Breast epithelium (tissue), 4 donors: ENCODE results near the gene ELAC2. TPM values are rescaled to one million over a fixed set of nuclear protein-coding genes. Genes with fewer than 3 reads are reported as not detected.

Experiments
- DNase-seq, 2 donors: peaks; one replicate each; pipeline ENCODE4 v3.0.0-alpha.2; 2019; ENCODE audit warnings: low spot score in 2 of 2
- H3K27ac ChIP-seq, 2 donors: fragments of 200-600 bp; sonication (generic) in 1 of 2; one replicate each; pipeline ENCODE4 v1.5.1; 2016 to 2019; ENCODE audit warnings: mild to moderate bottlenecking in 1 of 2
- H3K27me3 ChIP-seq, 2 donors: fragments of 200-600 bp; sonication (generic) in 1 of 2; one replicate each; pipeline versions ENCODE4 v1.5.1 to v1.6.0; 2017 to 2019; ENCODE audit warnings: control low read depth in 1 of 2, mild to moderate bottlenecking in 1 of 2
- H3K36me3 ChIP-seq: fragments of 200-600 bp; one replicate; pipeline ENCODE4 v1.5.1; 2019
- H3K4me1 ChIP-seq, 2 donors: fragments of 200-600 bp; sonication (generic); one replicate each; pipeline ENCODE4 v1.5.1; 2016 to 2019; ENCODE audit warnings: control low read depth in 1 of 2
- H3K4me3 ChIP-seq, 3 donors: fragments of 200-600 bp; sonication (generic); 1 replicate in 2 of 3; 2 replicates in 1 of 3; pipeline ENCODE4 v1.5.1; 2016 to 2019; ENCODE audit warnings: mild to moderate bottlenecking in 3 of 3, moderate library complexity in 2 of 3
- H3K9me3 ChIP-seq, 2 donors: fragments of 200-600 bp; sonication (generic) in 1 of 2; one replicate each; pipeline ENCODE4 v1.5.1; 2016 to 2019; ENCODE audit warnings: control low read depth in 1 of 2
- POLR2A ChIP-seq: fragments of 450-650 bp; IDR thresholded peaks from one replicate; pipeline ENCODE4 v1.6.1; 2016; ENCODE audit warnings: antibody characterized with exemption, mild to moderate bottlenecking, moderate library complexity
- POLR2AphosphoS5 ChIP-seq, 3 donors: sonication (generic); formaldehyde crosslinking; IDR thresholded peaks; one replicate each; pipeline ENCODE4 v1.6.1; 2017; ENCODE audit warnings: antibody characterized with exemption in 3 of 3
- intact Hi-C: fragments of 100-400 bp; cut with DNase I; formaldehyde crosslinking; loops from one replicate; pipeline ENCODE4 v1.15.1; 2023; ENCODE audit warnings: low total_unique reads
- total RNA-seq, 3 donors: library from RNA; depleted of rRNA; stranded (reverse); fragments of >200 nt; gene quantifications; one replicate each; pipeline ENCODE4 v1.1.0, GENCODE V29; 2016
- TF ChIP-seq, protein P1 (sequence below), 3 donors: fragments of 450-650 bp; IDR thresholded peaks; one replicate each; pipeline ENCODE4 v1.5.1; 2016 to 2017; ENCODE audit warnings: antibody characterized with exemption in 3 of 3, mild to moderate bottlenecking in 3 of 3, moderate library complexity in 3 of 3

The ELAC2 gene
- 10 to 100 TPM; 67.2 to 83.0 (median 76.4) TPM for total RNA-seq

DNA sequence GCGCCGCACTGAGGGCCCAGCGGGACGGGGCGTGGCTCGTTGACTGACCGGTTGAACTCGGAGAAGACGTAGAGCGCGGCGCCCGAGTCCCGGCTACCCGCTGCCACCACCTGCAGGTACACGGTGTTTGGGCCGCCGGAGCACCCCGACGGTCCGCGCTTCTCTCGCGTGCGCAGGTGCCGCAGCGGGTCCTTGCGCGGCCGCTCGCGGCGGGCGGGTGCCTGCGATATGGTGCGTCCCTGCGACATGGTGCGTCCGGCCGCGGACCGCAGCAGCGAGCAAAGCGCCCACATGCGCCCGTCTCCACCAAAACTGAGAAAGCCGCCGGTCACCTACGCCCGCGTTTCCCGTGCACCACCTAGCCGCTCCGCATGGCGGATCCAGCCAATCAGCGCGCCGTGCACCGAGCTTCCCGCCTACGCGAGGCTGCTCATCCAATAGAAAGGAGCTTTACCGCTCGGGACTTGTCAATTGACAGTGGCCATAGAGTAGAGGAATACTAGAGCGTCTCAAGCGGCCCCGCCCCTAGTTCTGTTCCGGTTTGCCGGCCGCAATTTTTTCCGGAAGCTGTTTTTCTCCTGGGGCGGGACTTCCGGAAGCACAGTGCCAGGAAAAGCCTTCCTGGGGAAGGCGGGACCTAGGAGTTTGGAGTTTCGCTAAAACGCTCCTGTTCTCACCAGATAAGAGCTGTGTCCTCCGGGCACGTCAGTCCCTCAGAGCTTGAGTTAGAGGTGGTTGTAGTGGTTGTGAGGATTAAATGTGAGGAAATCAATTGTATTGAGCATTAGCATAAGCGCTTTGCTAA is at the start of gene ELAC2:
TSS of gene ELAC2 (minus strand) at position 373 of the 805 bp plus-strand sequence. CDS start at position 293, 80 bp downstream.
- intact Hi-C loops: no loop called here
- TF ChIP-seq, protein P1, sequence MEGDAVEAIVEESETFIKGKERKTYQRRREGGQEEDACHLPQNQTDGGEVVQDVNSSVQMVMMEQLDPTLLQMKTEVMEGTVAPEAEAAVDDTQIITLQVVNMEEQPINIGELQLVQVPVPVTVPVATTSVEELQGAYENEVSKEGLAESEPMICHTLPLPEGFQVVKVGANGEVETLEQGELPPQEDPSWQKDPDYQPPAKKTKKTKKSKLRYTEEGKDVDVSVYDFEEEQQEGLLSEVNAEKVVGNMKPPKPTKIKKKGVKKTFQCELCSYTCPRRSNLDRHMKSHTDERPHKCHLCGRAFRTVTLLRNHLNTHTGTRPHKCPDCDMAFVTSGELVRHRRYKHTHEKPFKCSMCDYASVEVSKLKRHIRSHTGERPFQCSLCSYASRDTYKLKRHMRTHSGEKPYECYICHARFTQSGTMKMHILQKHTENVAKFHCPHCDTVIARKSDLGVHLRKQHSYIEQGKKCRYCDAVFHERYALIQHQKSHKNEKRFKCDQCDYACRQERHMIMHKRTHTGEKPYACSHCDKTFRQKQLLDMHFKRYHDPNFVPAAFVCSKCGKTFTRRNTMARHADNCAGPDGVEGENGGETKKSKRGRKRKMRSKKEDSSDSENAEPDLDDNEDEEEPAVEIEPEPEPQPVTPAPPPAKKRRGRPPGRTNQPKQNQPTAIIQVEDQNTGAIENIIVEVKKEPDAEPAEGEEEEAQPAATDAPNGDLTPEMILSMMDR (IDR thresholded peaks at IDR 0.05): peak; percentile 13 to 28 (median 14)
- TF ChIP-seq POLR2A: peak; percentile 46
- TF ChIP-seq POLR2AphosphoS5 (IDR thresholded peaks at IDR 0.05): peak; percentile 17 to 77 (median 62)
- Histone ChIP-seq H3K4me3 (peak within 1 kb of the TSS; percentile 67 to 97 (median 95)), H3K9me3 (no peaks in the 10 kb centered on the region), H3K36me3 (no peaks in the 10 kb centered on the region), H3K27me3 (no peaks in the 10 kb centered on the region), H3K27ac (peak within 1 kb of the TSS; percentile 88), H3K4me1 (no peaks in the 10 kb centered on the region)
- DNase-seq: peak; percentile 96 to 98

DNA sequence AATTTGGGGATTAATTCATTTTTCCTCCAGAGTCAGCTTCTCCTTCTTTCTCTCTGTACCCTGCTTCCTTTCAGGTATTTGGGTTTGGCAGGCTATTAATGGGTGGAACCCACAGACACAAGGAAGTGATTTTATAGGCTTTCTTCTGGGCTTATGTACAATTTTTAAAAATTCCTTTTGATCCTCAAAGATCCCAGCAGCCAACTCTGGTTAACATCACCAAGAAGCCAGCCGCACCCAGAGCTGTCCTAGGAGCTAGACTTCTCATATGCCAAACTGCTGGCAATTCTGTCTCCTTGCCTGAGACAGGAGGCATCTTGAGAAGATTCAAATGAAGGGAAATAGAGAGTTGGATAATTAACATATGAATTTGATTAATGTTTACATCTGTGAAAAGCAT is 47.2 kb upstream of the ELAC2 start:
- H3K4me1 ChIP-seq: no peaks in the 10 kb centered on the region
- no peak for DNase-seq
- H3K4me3 ChIP-seq: no peak overlapping the region
- intact Hi-C loops: no loop called here
- H3K27ac ChIP-seq: no peak overlapping the region
- no peaks in the 10 kb centered on the region for H3K36me3 ChIP-seq
- peaks cover 0 to 6% of the 10 kb centered on the region in 2 donors for H3K9me3 ChIP-seq
- no peaks in the 10 kb centered on the region for H3K27me3 ChIP-seq
- TF ChIP-seq POLR2AphosphoS5 (IDR thresholded peaks at IDR 0.05) (no peak), POLR2A (no peak)
- TF ChIP-seq, protein P1 (IDR thresholded peaks at IDR 0.05): no peak

GRCh38 chr17:13055131-13055530 is 37.3 kb upstream of the ELAC2 start:
- H3K27ac ChIP-seq: no peak overlapping the region

GRCh38 chr17:13054666-13055065 is 36.8 kb upstream of the ELAC2 start:
- no peaks in the 10 kb centered on the region for H3K36me3 ChIP-seq
- intact Hi-C loops: no loop called here
- H3K4me3 ChIP-seq: no peak overlapping the region
- no peaks in the 10 kb centered on the region for H3K9me3 ChIP-seq
- H3K27ac ChIP-seq: no peak overlapping the region
- no peak for TF ChIP-seq POLR2AphosphoS5 (IDR thresholded peaks at IDR 0.05)
- no peak for TF ChIP-seq POLR2A
- TF ChIP-seq, protein P1 (IDR thresholded peaks at IDR 0.05): no peak
- no peaks in the 10 kb centered on the region for H3K4me1 ChIP-seq
- H3K27me3 ChIP-seq: no peaks in the 10 kb centered on the region
- DNase-seq: no peak

More at GRCh38 chr17:13055131-13055530, 37.3 kb upstream of the ELAC2 start:
- no peak for TF ChIP-seq POLR2AphosphoS5 (IDR thresholded peaks at IDR 0.05)
- TF ChIP-seq, protein P1 (IDR thresholded peaks at IDR 0.05): no peak
- TF ChIP-seq POLR2A: no peak
- intact Hi-C loops: no loop called here
- no peak for DNase-seq
- no peaks in the 10 kb centered on the region for H3K27me3 ChIP-seq
- H3K4me3 ChIP-seq: no peak overlapping the region
- no peaks in the 10 kb centered on the region for H3K4me1 ChIP-seq
- H3K9me3 ChIP-seq: no peaks in the 10 kb centered on the region
- no peaks in the 10 kb centered on the region for H3K36me3 ChIP-seq

DNA sequence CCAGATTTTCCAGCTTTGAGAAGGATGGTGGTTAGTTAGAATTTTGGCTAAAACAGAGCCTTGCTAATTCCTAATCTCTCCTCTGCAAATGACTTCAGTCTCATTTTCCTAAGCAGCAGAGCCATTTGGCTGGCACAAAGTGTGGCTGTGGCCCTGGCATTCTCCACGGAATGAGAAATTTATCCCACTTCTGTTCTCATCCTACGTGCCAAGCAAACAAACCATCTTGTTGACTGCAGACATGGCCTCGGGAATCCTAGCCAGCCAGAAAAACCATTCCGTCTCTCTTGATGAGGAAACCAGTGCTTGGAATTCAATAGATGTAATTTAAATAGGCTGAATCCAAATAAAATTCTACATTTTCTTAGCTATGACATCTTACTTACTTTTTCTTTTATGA is 34.1 kb upstream of the ELAC2 start:
- no peaks in the 10 kb centered on the region for H3K36me3 ChIP-seq
- intact Hi-C loops: no loop called here
- no peak overlapping the region for H3K27ac ChIP-seq
- TF ChIP-seq POLR2A (no peak), POLR2AphosphoS5 (IDR thresholded peaks at IDR 0.05) (no peak)
- TF ChIP-seq, protein P1 (IDR thresholded peaks at IDR 0.05): no peak
- no peaks in the 10 kb centered on the region for H3K4me1 ChIP-seq
- H3K9me3 ChIP-seq: no peaks in the 10 kb centered on the region
- no peak for DNase-seq
- no peak overlapping the region for H3K4me3 ChIP-seq
- no peaks in the 10 kb centered on the region for H3K27me3 ChIP-seq
